K562 (cell line): ENCODE measurements around the gene TMEM203. TPM values are rescaled to one million over a fixed set of nuclear protein-coding genes. Genes with fewer than 3 reads are reported as not detected.
A peak's percentile ranks its signal among the peaks of the same experiment; 100 is the strongest.

ENCODE experiments used
- CBX1 ChIP-seq: sonication (generic); IDR thresholded peaks from 2 replicates; pipeline ENCODE4 v1.6.1; 2016; ENCODE audit warnings: antibody characterized with exemption, low read depth, mild to moderate bottlenecking
- ETS1 ChIP-seq: conservative IDR thresholded peaks from 2 replicates; pipeline ENCODE4 v1.6.1; 2011; ENCODE audit warnings: low read depth, mild to moderate bottlenecking, low read length; ENCODE audit not compliant: control insufficient read depth
- KLF1 ChIP-seq: fragments of 450-650 bp; IDR thresholded peaks from 2 replicates; pipeline ENCODE4 v1.6.1; 2016; ENCODE audit warnings: missing genetic modification characterization, missing compliant biosample characterization
- PTBP1 ChIP-seq: fragments of 200-400 bp; formaldehyde crosslinking; IDR thresholded peaks from 2 replicates; pipeline ENCODE4 v1.6.1; 2017; ENCODE audit warnings: low read depth, low read length
- RERE ChIP-seq: sonication (generic); formaldehyde crosslinking; IDR thresholded peaks from 2 replicates; pipeline ENCODE4 v1.8.0; 2023; ENCODE audit warnings: missing genetic modification reagents, mild to moderate bottlenecking, borderline replicate concordance
- TFAP4 ChIP-seq: sonication (generic); formaldehyde crosslinking; IDR thresholded peaks from 2 replicates; pipeline ENCODE4 v1.8.0; 2022; ENCODE audit warnings: missing genetic modification reagents, mild to moderate bottlenecking, moderate library complexity, borderline replicate concordance
- USF1 ChIP-seq: sonication (generic); formaldehyde crosslinking; IDR thresholded peaks from 2 replicates; pipeline ENCODE4 v1.9.0; 2022; ENCODE audit warnings: mild to moderate bottlenecking, missing genetic modification reagents
- ZBTB33 ChIP-seq: sonication (generic); formaldehyde crosslinking; IDR thresholded peaks from 2 replicates; pipeline ENCODE4 v1.8.1; 2023; ENCODE audit warnings: mild to moderate bottlenecking, missing genetic modification reagents
- ZNF592 ChIP-seq: fragments of 450-650 bp; IDR thresholded peaks from 2 replicates; pipeline ENCODE4 v1.6.1; 2017; ENCODE audit warnings: antibody characterized with exemption, mild to moderate bottlenecking
- polyA plus RNA-seq, 8 experiments: library from polyadenylated mRNA; depleted of rRNA in 4 of 8; stranded (reverse) in 5 of 8; unstranded in 3 of 8; fragments of >200 nt; fragmentation: Nextera tagmentation in 2 of 8; fragmentation: Illumina TruSeq in 1 of 8; extraction: Ambion mirVana in 2 of 8; extraction: Trizol in 1 of 8; gene quantifications; 2 replicates each; pipeline versions ENCODE4 v1.2.1 to v1.2.3, GENCODE V29; 2011 to 2014; ENCODE audit warnings: inconsistent platforms in 1 of 8, missing spikeins in 1 of 8
- total RNA-seq, 7 experiments: library from RNA; depleted of rRNA in 6 of 7; stranded (reverse); fragments of >200 nt in 6 of 7; fragmentation: Illumina TruSeq in 2 of 7; extraction: Trizol in 2 of 7; gene quantifications; 2 replicates each; pipeline versions ENCODE4 v1.2.1 to v1.2.3, GENCODE V29; 2011 to 2021; ENCODE audit warnings: low replicate concordance in 1 of 7

TMEM203 gene
- total and polyA plus RNA-seq, 9 of the 15 experiments (the other 6 are each of a cell fraction or from before 2014, with no cell fraction given): 8.8 to 59.5 (median 37.6) TPM

- TF ChIP-seq USF1 (CRISPR knock-in tag): no peak
- peak; percentile 58; the same call in 1 of the 2 replicates for TF ChIP-seq TFAP4 (CRISPR knock-in tag)
- TF ChIP-seq CBX1: no peak
- peak; percentile 46; the same call in 1 of the 2 replicates for TF ChIP-seq ZBTB33 (CRISPR knock-in tag)
- TF ChIP-seq KLF1 (tag): no peak
- TF ChIP-seq PTBP1: no peak
- no peak for TF ChIP-seq ETS1
- no peak for TF ChIP-seq ZNF592
- 0 out of 2 replicates have a peak, but pooled peaks have one; percentile 66 for TF ChIP-seq RERE (CRISPR knock-in tag)
These were observed 28.9 kb downstream of the TMEM203 start (continued) for GRCh38 chr9:137176302-137177182.
